HFFc6 (cell line): ENCODE results near the gene KDM2A. TPM values are rescaled to one million over a fixed set of nuclear protein-coding genes. Genes with fewer than 3 reads are reported as not detected.
A peak's percentile ranks its signal among the peaks of the same experiment; 100 is the strongest.

ENCODE experiments used
- DNase-seq: peaks from one replicate; pipeline ENCODE4 v3.0.0-alpha.2; 2018
- H3K27ac Mint-ChIP-seq: 2 replicates; pipeline ENCODE4 v1.8.0; 2020; ENCODE audit warnings: mild to moderate bottlenecking, mixed read lengths
- H3K27me3 Mint-ChIP-seq: 2 replicates; pipeline ENCODE4 v1.8.0; 2021; ENCODE audit warnings: mild to moderate bottlenecking, moderate library complexity, mixed read lengths; ENCODE audit not compliant: insufficient read depth
- H3K36me3 Mint-ChIP-seq: 2 replicates; pipeline ENCODE4 v1.8.0; 2021; ENCODE audit warnings: low read depth, mixed read lengths
- H3K4me1 Mint-ChIP-seq: 2 replicates; pipeline ENCODE4 v1.8.0; 2020; ENCODE audit warnings: low read depth, mixed read lengths
- H3K4me3 Mint-ChIP-seq: 2 replicates; pipeline ENCODE4 v1.8.0; 2020; ENCODE audit warnings: mild to moderate bottlenecking, moderate library complexity, mixed read lengths
- H3K9me3 Mint-ChIP-seq: 2 replicates; pipeline ENCODE4 v1.8.0; 2020; ENCODE audit warnings: mild to moderate bottlenecking, mixed read lengths
- total RNA-seq, 6 experiments: library from RNA; stranded (reverse); fragmentation: NEBNext Ultra II Directional; extraction: Animal tissue kit (Norgen Biotek cat#: 25700); gene quantifications; 2 replicates in 1 of 6; 3 replicates in 5 of 6; pipeline ENCODE4 v1.2.3, GENCODE V29; 2021
- TF ChIP-seq, protein P1 (sequence below): fragments of 200-600 bp; sonication (generic); IDR thresholded peaks from 2 replicates; pipeline ENCODE4 v1.5.0; 2021; ENCODE audit warnings: antibody characterized with exemption, mild to moderate bottlenecking

The KDM2A gene
- total RNA-seq, 6 experiments from 2014 or later = 46.1 to 55.0 (median 49.7) TPM

GRCh38 chr11:67301951-67302516 is 183.0 kb downstream of the KDM2A start:
- peaks cover 5% of the 10 kb centered on the region; the same call in 1 of the 2 replicates for H3K4me1 Mint-ChIP-seq
- H3K9me3 Mint-ChIP-seq = 0 out of 2 replicates have a peak, but pooled peaks cover 1% of the 10 kb centered on the region
- H3K27me3 Mint-ChIP-seq = no peaks in the 10 kb centered on the region
- no peak for DNase-seq
- H3K27ac Mint-ChIP-seq = no peak overlapping the region
- H3K4me3 Mint-ChIP-seq = peak overlapping the region; percentile 30; the same call in 1 of the 2 replicates
- H3K36me3 Mint-ChIP-seq = peaks cover 7% of the 10 kb centered on the region
- TF ChIP-seq, protein P1, sequence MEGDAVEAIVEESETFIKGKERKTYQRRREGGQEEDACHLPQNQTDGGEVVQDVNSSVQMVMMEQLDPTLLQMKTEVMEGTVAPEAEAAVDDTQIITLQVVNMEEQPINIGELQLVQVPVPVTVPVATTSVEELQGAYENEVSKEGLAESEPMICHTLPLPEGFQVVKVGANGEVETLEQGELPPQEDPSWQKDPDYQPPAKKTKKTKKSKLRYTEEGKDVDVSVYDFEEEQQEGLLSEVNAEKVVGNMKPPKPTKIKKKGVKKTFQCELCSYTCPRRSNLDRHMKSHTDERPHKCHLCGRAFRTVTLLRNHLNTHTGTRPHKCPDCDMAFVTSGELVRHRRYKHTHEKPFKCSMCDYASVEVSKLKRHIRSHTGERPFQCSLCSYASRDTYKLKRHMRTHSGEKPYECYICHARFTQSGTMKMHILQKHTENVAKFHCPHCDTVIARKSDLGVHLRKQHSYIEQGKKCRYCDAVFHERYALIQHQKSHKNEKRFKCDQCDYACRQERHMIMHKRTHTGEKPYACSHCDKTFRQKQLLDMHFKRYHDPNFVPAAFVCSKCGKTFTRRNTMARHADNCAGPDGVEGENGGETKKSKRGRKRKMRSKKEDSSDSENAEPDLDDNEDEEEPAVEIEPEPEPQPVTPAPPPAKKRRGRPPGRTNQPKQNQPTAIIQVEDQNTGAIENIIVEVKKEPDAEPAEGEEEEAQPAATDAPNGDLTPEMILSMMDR = no peak

DNA sequence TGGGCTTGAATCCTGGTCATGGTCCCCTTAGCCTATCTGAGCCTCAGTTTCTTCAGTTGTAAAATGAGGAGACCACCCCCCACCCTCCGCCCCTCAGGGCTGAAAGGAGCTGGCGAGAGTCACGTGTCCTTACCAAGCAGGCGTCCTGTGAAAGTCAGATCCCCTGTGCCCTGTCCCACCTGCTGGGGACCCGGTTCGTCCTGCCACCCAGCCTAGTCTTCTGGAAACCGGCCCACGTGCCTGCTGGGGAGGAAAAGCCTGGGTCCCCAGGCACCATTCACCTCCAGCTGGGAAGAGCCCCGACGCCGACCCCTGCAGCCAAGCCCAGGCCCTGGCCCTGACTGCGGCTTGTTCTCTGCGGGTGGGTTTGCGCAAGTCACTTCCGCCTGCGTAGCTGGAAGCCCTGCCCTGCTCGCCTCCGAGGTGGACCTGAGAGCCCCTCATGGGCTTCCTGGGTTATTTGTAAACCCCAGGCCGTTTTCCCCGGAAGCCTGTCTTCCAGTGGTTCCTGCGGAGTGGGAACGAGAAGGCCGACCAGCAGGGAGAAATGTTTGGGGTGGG is 183.6 kb downstream of the KDM2A start:
- Mint-ChIP-seq H3K4me3 (peak overlapping the region; percentile 30; the same call in 1 of the 2 replicates), H3K27ac (peak overlapping the region; percentile 18; the same call in 1 of the 2 replicates), H3K27me3 (no peaks in the 10 kb centered on the region), H3K4me1 (peaks cover 5% of the 10 kb centered on the region; the same call in 1 of the 2 replicates), H3K36me3 (peaks cover 5% of the 10 kb centered on the region), H3K9me3 (no peaks in the 10 kb centered on the region)
- TF ChIP-seq, protein P1 = no peak
- DNase-seq = no peak

- Mint-ChIP-seq H3K9me3 (no peaks in the 10 kb centered on the region), H3K27ac (peak within 1 kb of the TSS; percentile 18; the same call in 1 of the 2 replicates), H3K4me3 (peak within 1 kb of the TSS; percentile 65), H3K4me1 (peaks cover 5% of the 10 kb centered on the region; the same call in 1 of the 2 replicates), H3K36me3 (peaks cover 4% of the 10 kb centered on the region), H3K27me3 (no peaks in the 10 kb centered on the region)
- TF ChIP-seq, protein P1 = no peak
- peak; percentile 31 for DNase-seq
Observed at GRCh38 chr11:67303132-67303834, 184.2 kb downstream of the KDM2A start, which contains the start of gene SSH3. Gene SSH3 (plus strand): TSS chr11:67303530. CDS start chr11:67303626, 96 bp downstream.

- H3K27ac Mint-ChIP-seq = no peak overlapping the region
- no peaks in the 10 kb centered on the region for H3K9me3 Mint-ChIP-seq
- H3K27me3 Mint-ChIP-seq = no peaks in the 10 kb centered on the region
- H3K4me3 Mint-ChIP-seq = peak overlapping the region; percentile 65
- peaks cover 5% of the 10 kb centered on the region; the same call in 1 of the 2 replicates for H3K4me1 Mint-ChIP-seq
- TF ChIP-seq, protein P1 = no peak
- no peaks in the 10 kb centered on the region; the same call in 1 of the 2 replicates for H3K36me3 Mint-ChIP-seq
- no peak for DNase-seq
Observed at GRCh38 chr11:67303835-67304411, 184.9 kb downstream of the KDM2A start.

DNA sequence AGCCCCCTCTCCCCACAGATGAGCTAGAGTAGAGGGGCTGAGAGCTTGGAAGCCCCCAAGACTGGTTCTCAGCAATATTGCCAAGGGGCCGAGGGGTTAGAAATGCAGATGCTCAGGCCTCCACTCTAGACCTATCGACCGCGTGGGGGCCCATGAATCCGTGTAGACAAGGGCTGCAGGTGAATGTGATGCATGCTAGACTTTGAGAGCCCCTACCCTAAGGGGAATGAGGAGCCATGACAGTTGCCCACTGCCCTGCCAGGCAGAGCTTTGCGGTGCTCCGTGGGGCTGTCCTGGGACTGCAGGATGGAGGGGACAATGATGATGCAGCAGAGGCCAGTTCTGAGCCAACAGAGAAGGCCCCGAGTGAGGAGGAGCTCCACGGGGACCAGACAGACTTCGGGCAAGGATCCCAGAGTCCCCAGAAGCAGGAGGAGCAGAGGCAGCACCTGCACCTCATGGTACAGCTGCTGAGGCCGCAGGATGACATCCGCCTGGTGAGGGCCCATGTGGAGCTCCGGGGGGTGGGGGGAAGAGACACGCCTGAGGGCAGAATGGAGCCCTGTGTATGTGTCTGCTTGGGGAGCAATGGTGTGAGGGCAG is 185.5 kb downstream of the KDM2A start:
- TF ChIP-seq, protein P1 = no peak
- Mint-ChIP-seq H3K36me3 (no peaks in the 10 kb centered on the region; the same call in 1 of the 2 replicates), H3K4me1 (peaks cover 5% of the 10 kb centered on the region; the same call in 1 of the 2 replicates), H3K9me3 (no peaks in the 10 kb centered on the region), H3K27ac (no peak overlapping the region), H3K4me3 (peak overlapping the region; percentile 65), H3K27me3 (no peaks in the 10 kb centered on the region)
- no peak for DNase-seq
